H1 (cell line): ENCODE measurements around the gene GTF2IRD1. TPM values are rescaled to one million over a fixed set of nuclear protein-coding genes. Genes with fewer than 3 reads are reported as not detected.

Experiments
- CTCF ChIA-PET: fragments of 300-600 bp; sonication (Branson Sonifier 250); formaldehyde crosslinking; loops from one replicate; lab custom pipeline; 2021; ENCODE audit not compliant: partially characterized antibody; lab: Charles Lee
- POLR2A ChIA-PET: fragments of 300-600 bp; sonication (Branson Sonifier 250); formaldehyde crosslinking; loops from one replicate; lab custom pipeline; 2021; ENCODE audit warnings: inconsistent platforms; ENCODE audit not compliant: partially characterized antibody; lab: Charles Lee
- DNase-seq, 2 experiments: peaks; one replicate each; pipeline versions ENCODE4 v3.0.0 to v3.0.0-alpha.2; 2010 to 2022; ENCODE audit warnings: low spot score in 2 of 2, low read depth in 1 of 2, mixed read lengths in 1 of 2
- FAIRE-seq: peaks from 2 replicates; lab custom pipeline; 2011; peaks lifted over from hg19 to GRCh38; lab: Jason Lieb, UNC
- H2AFZ ChIP-seq: 2 replicates; pipeline ENCODE4 v1.8.1; 2012; ENCODE audit warnings: low read length, inconsistent platforms
- H2AK5ac ChIP-seq: 2 replicates; pipeline ENCODE4 v1.6.1; 2013; ENCODE audit warnings: low read depth, low read length
- H2BK120ac ChIP-seq: replicated peaks from 2 replicates; pipeline ENCODE3; 2013; ENCODE audit warnings: low read depth, low read length, inconsistent platforms
- H2BK12ac ChIP-seq: 2 replicates; pipeline ENCODE4 v1.6.1; 2013; ENCODE audit warnings: low read depth, low read length
- H2BK15ac ChIP-seq: 2 replicates; pipeline ENCODE4 v1.6.1; 2013; ENCODE audit warnings: low read length
- H2BK20ac ChIP-seq: 2 replicates; pipeline ENCODE4 v1.6.1; 2013; ENCODE audit warnings: low read length
- H2BK5ac ChIP-seq: 2 replicates; pipeline ENCODE4 v1.6.1; 2013; ENCODE audit warnings: low read depth, low read length
- H3K14ac ChIP-seq: 2 replicates; pipeline ENCODE4 v1.6.1; 2013; ENCODE audit warnings: inconsistent platforms; ENCODE audit not compliant: insufficient read length
- H3K18ac ChIP-seq: 2 replicates; pipeline ENCODE4 v1.6.1; 2013; ENCODE audit warnings: low read length; ENCODE audit errors: extremely low read depth
- H3K23ac ChIP-seq: 2 replicates; pipeline ENCODE4 v1.6.1; 2013; ENCODE audit warnings: inconsistent platforms; ENCODE audit not compliant: insufficient read length
- H3K23me2 ChIP-seq: 2 replicates; pipeline ENCODE4 v1.6.1; 2013; ENCODE audit warnings: low read depth, low read length
- H3K27ac ChIP-seq: 2 replicates; pipeline ENCODE4 v1.6.1; 2011; ENCODE audit warnings: low read depth, low read length, inconsistent platforms
- H3K27me3 ChIP-seq, 4 experiments: replicated peaks in 1 of 4; 1 replicate in 1 of 4; 2 replicates in 3 of 4; pipeline versions ENCODE4 v1.6.1 to v1.8.1; 2011 to 2013; ENCODE audit warnings: low read length in 3 of 4, mild to moderate bottlenecking in 3 of 4, inconsistent platforms in 2 of 4, mixed read lengths in 2 of 4, moderate library complexity in 1 of 4; ENCODE audit not compliant: control insufficient read depth in 3 of 4, insufficient read depth in 3 of 4; ENCODE audit errors: extremely low read depth in 1 of 4
- H3K36me3 ChIP-seq, 4 experiments: 2 replicates each; pipeline versions ENCODE4 v1.6.1 to v1.8.1; 2011 to 2013; ENCODE audit warnings: mild to moderate bottlenecking in 4 of 4, low read length in 3 of 4, moderate library complexity in 2 of 4, control low read depth in 1 of 4, inconsistent platforms in 1 of 4; ENCODE audit not compliant: insufficient read depth in 4 of 4, control insufficient read depth in 2 of 4
- H3K4ac ChIP-seq: replicated peaks from 2 replicates; pipeline ENCODE3; 2013; ENCODE audit warnings: low read length, low read depth, mixed read lengths, inconsistent platforms; ENCODE audit not compliant: insufficient read length
- H3K4me1 ChIP-seq, 4 experiments: replicated peaks in 1 of 4; 1 replicate in 1 of 4; 2 replicates in 3 of 4; pipeline versions ENCODE4 v1.6.1 to v1.8.1; 2011 to 2013; ENCODE audit warnings: low read length in 3 of 4, inconsistent platforms in 2 of 4, mixed read lengths in 1 of 4; ENCODE audit not compliant: insufficient read depth in 4 of 4, control insufficient read depth in 3 of 4
- H3K4me2 ChIP-seq, 2 experiments: 2 replicates each; pipeline versions ENCODE4 v1.6.1 to v1.8.1; 2011 to 2013; ENCODE audit warnings: low read depth in 2 of 2, low read length in 2 of 2, control low read depth in 1 of 2, inconsistent platforms in 1 of 2, mild to moderate bottlenecking in 1 of 2; ENCODE audit not compliant: insufficient read depth in 1 of 2
- H3K4me3 ChIP-seq, 4 experiments: fragments of 200-600, 300-600 bp in 1 of 4; sonication (generic), shearing (Covaris generic), sonication (Bioruptor Twin) in 1 of 4; 2 replicates each; pipeline versions ENCODE4 v1.5.1 to v1.8.1; 2011 to 2016; ENCODE audit warnings: low read length in 4 of 4, low read depth in 3 of 4, control low read depth in 2 of 4, inconsistent platforms in 2 of 4, mild to moderate bottlenecking in 2 of 4, mixed read lengths in 1 of 4, moderate library complexity in 1 of 4; ENCODE audit not compliant: insufficient read depth in 2 of 4; ENCODE audit errors: extremely low read depth in 1 of 4
- H3K56ac ChIP-seq: replicated peaks from 2 replicates; pipeline ENCODE3; 2013; ENCODE audit warnings: low read depth, mild to moderate bottlenecking, mixed read lengths, low read length, inconsistent platforms; ENCODE audit not compliant: insufficient read length
- H3K79me1 ChIP-seq: 2 replicates; pipeline ENCODE4 v1.6.1; 2013; ENCODE audit warnings: low read depth, low read length, control low read depth
- H3K79me2 ChIP-seq, 2 experiments: 2 replicates each; pipeline versions ENCODE4 v1.6.1 to v1.8.1; 2012 to 2013; ENCODE audit warnings: low read length in 2 of 2, mild to moderate bottlenecking in 2 of 2, inconsistent platforms in 1 of 2; ENCODE audit not compliant: insufficient read depth in 2 of 2, control insufficient read depth in 1 of 2
- H3K9ac ChIP-seq, 4 experiments: replicated peaks in 1 of 4; 1 replicate in 1 of 4; 2 replicates in 3 of 4; pipeline versions ENCODE4 v1.6.1 to v1.8.1; 2011 to 2013; ENCODE audit warnings: low read depth in 3 of 4, low read length in 3 of 4, control low read depth in 2 of 4, mild to moderate bottlenecking in 2 of 4, moderate library complexity in 2 of 4, inconsistent platforms in 1 of 4; ENCODE audit errors: extremely low read depth in 1 of 4
- H3K9me3 ChIP-seq, 2 experiments: 2 replicates each; pipeline versions ENCODE4 v1.6.1 to v1.8.1; 2012 to 2013; ENCODE audit warnings: mild to moderate bottlenecking in 2 of 2, moderate library complexity in 2 of 2, control low read depth in 1 of 2, inconsistent platforms in 1 of 2, low read depth in 1 of 2, low read length in 1 of 2, mixed read lengths in 1 of 2; ENCODE audit not compliant: insufficient read depth in 2 of 2
- H4K20me1 ChIP-seq, 2 experiments: replicated peaks in 1 of 2; 2 replicates each; pipeline versions ENCODE3 to v1.8.1; 2011 to 2013; ENCODE audit warnings: inconsistent platforms in 2 of 2, low read length in 2 of 2, mild to moderate bottlenecking in 1 of 2; ENCODE audit not compliant: insufficient read depth in 2 of 2, control insufficient read depth in 1 of 2
- H4K5ac ChIP-seq: 2 replicates; pipeline ENCODE4 v1.6.1; 2013; ENCODE audit warnings: low read length, low read depth, mixed read lengths, inconsistent platforms; ENCODE audit not compliant: insufficient read length
- H4K8ac ChIP-seq: 2 replicates; pipeline ENCODE4 v1.8.0; 2013; ENCODE audit warnings: mild to moderate bottlenecking, moderate library complexity, low read length, inconsistent platforms; ENCODE audit not compliant: insufficient read depth; ENCODE audit errors: extremely low read depth
- H4K91ac ChIP-seq: replicated peaks from 2 replicates; pipeline ENCODE3; 2013; ENCODE audit warnings: low read length, mixed read lengths, inconsistent platforms; ENCODE audit not compliant: insufficient read length
- CBX5 ChIP-seq: fragments of 300-800, 300-1000 bp; sonication (generic); IDR thresholded peaks from 2 replicates; pipeline ENCODE4 v1.7.1; 2016; ENCODE audit warnings: antibody characterized with exemption, low read length, low read depth
- CREB1 ChIP-seq: IDR thresholded peaks from 2 replicates; pipeline ENCODE4 v1.6.1; 2012; ENCODE audit warnings: inconsistent platforms
- SIRT6 ChIP-seq: IDR thresholded peaks from one replicate; pipeline ENCODE4 v1.7.1; 2012; ENCODE audit warnings: low read length, inconsistent platforms
- TAF1 ChIP-seq: IDR thresholded peaks from 2 replicates; pipeline ENCODE4 v1.6.1; 2011; ENCODE audit warnings: mild to moderate bottlenecking, low read depth, low read length
- WGBS, 2 experiments: shearing (Covaris generic) in 1 of 2; methylation state at CpG; one replicate each; pipeline versions ENCODE4 v1.1.6 to v1.1.7; 2013 to 2015; ENCODE audit warnings: low lambda C conversion rate in 2 of 2, mixed read lengths in 2 of 2, inconsistent platforms in 1 of 2, low coverage in 1 of 2, missing lambda C conversion rate in 1 of 2; ENCODE audit not compliant: insufficient replicate concordance in 2 of 2, insufficient coverage in 1 of 2, insufficient read length in 1 of 2; ENCODE audit errors: extremely low coverage in 1 of 2, missing lambda C conversion rate in 1 of 2; 5-methylcytosine and 5-hydroxymethylcytosine counted together
- polyA plus RNA-seq, 7 experiments: library from polyadenylated mRNA; depleted of rRNA in 3 of 7; stranded (reverse) in 5 of 7; unstranded in 2 of 7; fragments of >200 nt in 5 of 7; fragments of 200-250 nt in 2 of 7; gene quantifications; 1 replicate in 5 of 7; 2 replicates in 1 of 7; 4 replicates in 1 of 7; pipeline versions ENCODE4 v1.2.1 to v1.2.3, GENCODE V29; 2011 to 2013; ENCODE audit warnings: missing spikeins in 2 of 7, mixed read lengths in 2 of 7
- total RNA-seq: library from RNA; stranded (reverse); fragmentation: NEBNext Ultra II Directional; extraction: Animal tissue kit (Norgen Biotek cat#: 25700); gene quantifications from 2 replicates; pipeline ENCODE4 v1.2.1, GENCODE V29; 2021
- TF ChIP-seq, protein P1 (sequence below): IDR thresholded peaks from 2 replicates; pipeline ENCODE4 v1.6.1; 2012; ENCODE audit warnings: inconsistent platforms
- TF ChIP-seq, protein P2 (sequence below), 3 experiments: IDR thresholded peaks; 1 replicate in 2 of 3; 2 replicates in 1 of 3; pipeline versions ENCODE4 v1.5.1 to v1.6.1; 2011; ENCODE audit warnings: low read length in 3 of 3, mild to moderate bottlenecking in 3 of 3, inconsistent platforms in 2 of 3, low read depth in 1 of 3, moderate library complexity in 1 of 3; ENCODE audit not compliant: insufficient read depth in 1 of 3; ENCODE audit errors: control extremely low read depth in 1 of 3

The GTF2IRD1 gene
- total and polyA plus RNA-seq, 2 of the 8 experiments (the other 6 are each of a cell fraction or from before 2014, with no cell fraction given), result 27.4 to 45.4 TPM

DNA sequence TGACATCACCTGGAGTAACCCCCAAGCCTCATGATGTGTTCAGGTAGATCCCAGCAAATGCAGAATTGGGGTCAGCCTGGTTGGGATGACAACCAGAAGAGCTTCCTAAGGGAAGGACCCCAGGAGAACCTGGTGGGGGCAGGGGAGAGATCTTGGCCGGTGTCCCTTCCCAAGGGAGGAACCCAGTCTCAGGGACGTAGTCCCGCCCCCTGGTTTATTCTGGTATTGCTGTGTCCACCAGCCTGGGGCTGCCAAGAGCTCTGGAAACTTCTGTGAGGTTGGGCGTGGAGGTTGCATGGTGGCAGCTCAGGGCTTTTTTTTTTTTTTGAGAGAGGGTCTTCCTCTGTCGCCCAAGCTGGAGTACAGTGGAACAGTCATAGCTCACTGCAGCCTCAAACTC lies 19.4 kb downstream of the GTF2IRD1 start:
- Histone ChIP-seq H4K91ac (no peak overlapping the region), H2BK120ac (no peak overlapping the region), H3K9me3 (no peaks in the 10 kb centered on the region), H4K5ac (no peak overlapping the region), H3K4me1 (peaks cover 0 to 4% (median 0%) of the 10 kb centered on the region in 4 experiments; a peak in 2 of 7 replicates), H3K79me1 (peaks cover 24% of the 10 kb centered on the region), H3K56ac (no peak overlapping the region), H3K36me3 (no peaks in the 10 kb centered on the region), H4K20me1 (peaks cover 4 to 14% of the 10 kb centered on the region in 2 experiments), H3K9ac (no peak overlapping the region), H3K18ac (no peak overlapping the region), H3K23me2 (no peaks in the 10 kb centered on the region), H2AFZ (no peak overlapping the region), H4K8ac (no peak overlapping the region), H2BK12ac (no peak overlapping the region), H3K14ac (no peak overlapping the region), H3K4me2 (no peak overlapping the region), H3K79me2 (peaks cover 10 to 60% of the 10 kb centered on the region in 2 experiments; a peak in 3 of 4 replicates), H3K4me3 (no peak overlapping the region), H3K27me3 (no peaks in the 10 kb centered on the region), H3K27ac (no peak overlapping the region), H3K4ac (no peak overlapping the region), H2BK15ac (no peak overlapping the region), H3K23ac (no peak overlapping the region), H2AK5ac (no peak overlapping the region), H2BK5ac (no peak overlapping the region), H2BK20ac (no peak overlapping the region)
- FAIRE-seq (no peak), DNase-seq (no peak)
- CTCF ChIA-PET, result interaction anchor here (0.8 to 1.2 kb wide), 5 partner anchors 10 to 93 kb away, joined by 3 to 6 read pairs (median 3); no protein-coding TSS in a partner anchor
- POLR2A ChIA-PET, result interaction anchor here (0.6 to 2.5 kb wide), 8 partner anchors 9 to 29 kb away, joined by 3 to 10 read pairs (median 3); no protein-coding TSS in a partner anchor
- WGBS, 2 experiments, result 75% methylated on average over 4 of the region's 5 CpGs; no CpG with 5 or more reads in 1 of the 2 experiments
- TF ChIP-seq TAF1, result no peak
- TF ChIP-seq, protein P1, sequence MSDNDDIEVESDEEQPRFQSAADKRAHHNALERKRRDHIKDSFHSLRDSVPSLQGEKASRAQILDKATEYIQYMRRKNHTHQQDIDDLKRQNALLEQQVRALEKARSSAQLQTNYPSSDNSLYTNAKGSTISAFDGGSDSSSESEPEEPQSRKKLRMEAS, result no peak
- no peak for TF ChIP-seq SIRT6
- TF ChIP-seq, protein P2, sequence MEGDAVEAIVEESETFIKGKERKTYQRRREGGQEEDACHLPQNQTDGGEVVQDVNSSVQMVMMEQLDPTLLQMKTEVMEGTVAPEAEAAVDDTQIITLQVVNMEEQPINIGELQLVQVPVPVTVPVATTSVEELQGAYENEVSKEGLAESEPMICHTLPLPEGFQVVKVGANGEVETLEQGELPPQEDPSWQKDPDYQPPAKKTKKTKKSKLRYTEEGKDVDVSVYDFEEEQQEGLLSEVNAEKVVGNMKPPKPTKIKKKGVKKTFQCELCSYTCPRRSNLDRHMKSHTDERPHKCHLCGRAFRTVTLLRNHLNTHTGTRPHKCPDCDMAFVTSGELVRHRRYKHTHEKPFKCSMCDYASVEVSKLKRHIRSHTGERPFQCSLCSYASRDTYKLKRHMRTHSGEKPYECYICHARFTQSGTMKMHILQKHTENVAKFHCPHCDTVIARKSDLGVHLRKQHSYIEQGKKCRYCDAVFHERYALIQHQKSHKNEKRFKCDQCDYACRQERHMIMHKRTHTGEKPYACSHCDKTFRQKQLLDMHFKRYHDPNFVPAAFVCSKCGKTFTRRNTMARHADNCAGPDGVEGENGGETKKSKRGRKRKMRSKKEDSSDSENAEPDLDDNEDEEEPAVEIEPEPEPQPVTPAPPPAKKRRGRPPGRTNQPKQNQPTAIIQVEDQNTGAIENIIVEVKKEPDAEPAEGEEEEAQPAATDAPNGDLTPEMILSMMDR (IDR thresholded peaks at IDR 0.05; ENCODE audit: control extremely low read depth in 1 of 3, insufficient read depth in 1 of 3, low read depth in 1 of 3, low read length in 3 of 3), result no peak
- TF ChIP-seq CREB1, result no peak
- no peak for TF ChIP-seq CBX5
